HepG2 (cell line): Measurements from ENCODE around the gene ZSWIM6. TPM values are rescaled to one million over a fixed set of nuclear protein-coding genes. Genes with fewer than 3 reads are reported as not detected.

ENCODE experiments used
- ATAC-seq: fragments of 200-7000 bp; cut with Tn5 transposase; 3 replicates; pipeline ENCODE4 v1.9.1; 2020; ENCODE audit warnings: mild to moderate bottlenecking, moderate library complexity
- BruUV-seq: library from RNA; stranded (reverse); fragments of 400-500 nt; replicated peaks from 2 replicates; lab custom pipeline; 2021; lab: Mats Ljungman, UMichigan
- CTCF ChIA-PET: fragments of 300-600 bp; formaldehyde crosslinking; extraction: SDS; loops from one replicate; lab custom pipeline; 2021; ENCODE audit warnings: low total read pairs, inconsistent platforms, low intra/inter-chr PET ratio; lab: Yijun Ruan, JAX
- POLR2A ChIA-PET: fragments of 350-600 bp; sonication (Branson Sonifier 250); formaldehyde crosslinking; loops from one replicate; lab custom pipeline; 2020; ENCODE audit warnings: antibody characterized with exemption, inconsistent platforms; lab: Yijun Ruan, JAX
- DNase-seq: peaks from one replicate; pipeline ENCODE4 v3.0.0-alpha.2; 2015; ENCODE audit warnings: low spot score
- FAIRE-seq: peaks from 3 replicates; lab custom pipeline; 2011; peaks lifted over from hg19 to GRCh38; lab: Jason Lieb, UNC
- H2AFZ ChIP-seq: one replicate; pipeline ENCODE4 v1.6.1; 2011; ENCODE audit warnings: low read length, inconsistent platforms
- H3K27ac ChIP-seq: fragments of 300-600 bp; 3 replicates; pipeline ENCODE4 v1.8.0; 2011; ENCODE audit warnings: mixed run types, mild to moderate bottlenecking, mixed read lengths, low read length, inconsistent platforms; ENCODE audit not compliant: insufficient read depth; ENCODE audit errors: extremely low read length
- H3K27me3 ChIP-seq, 2 experiments: fragments of 200-600 bp in 1 of 2; 2 replicates in 1 of 2; 3 replicates in 1 of 2; pipeline versions ENCODE4 v1.6.0 to v1.8.0; 2011; ENCODE audit warnings: low read length in 2 of 2, mild to moderate bottlenecking in 2 of 2, moderate library complexity in 2 of 2, inconsistent platforms in 1 of 2; ENCODE audit not compliant: insufficient read depth in 2 of 2, control insufficient read depth in 1 of 2
- H3K36me3 ChIP-seq, 2 experiments: fragments of 200-600 bp in 1 of 2; replicated peaks in 1 of 2; 2 replicates in 1 of 2; 3 replicates in 1 of 2; pipeline versions ENCODE4 v1.5.1 to v1.8.0; 2011; ENCODE audit warnings: low read length in 2 of 2, inconsistent platforms in 1 of 2; ENCODE audit not compliant: insufficient read depth in 2 of 2, control insufficient read depth in 1 of 2
- H3K4me1 ChIP-seq: 2 replicates; pipeline ENCODE4 v1.5.1; 2012; ENCODE audit warnings: low read length, inconsistent platforms; ENCODE audit not compliant: insufficient read depth
- H3K4me2 ChIP-seq: 2 replicates; pipeline ENCODE4 v1.6.0; 2011; ENCODE audit warnings: low read depth, low read length, inconsistent platforms
- H3K4me3 ChIP-seq, 3 experiments: fragments of 200-600 bp in 1 of 3; sonication (generic), shearing (Covaris generic) in 1 of 3; replicated peaks in 1 of 3; 2 replicates each; pipeline ENCODE4 v1.5.1; 2011 to 2016; ENCODE audit warnings: low read length in 3 of 3, inconsistent platforms in 2 of 3, low read depth in 2 of 3, mild to moderate bottlenecking in 2 of 3, control low read depth in 1 of 3, mixed read lengths in 1 of 3; ENCODE audit not compliant: insufficient read depth in 1 of 3
- H3K79me2 ChIP-seq: one replicate; pipeline ENCODE4 v1.6.1; 2011; ENCODE audit warnings: low read length, inconsistent platforms; ENCODE audit not compliant: insufficient read depth
- H3K9ac ChIP-seq: 2 replicates; pipeline ENCODE4 v1.6.0; 2011; ENCODE audit warnings: mild to moderate bottlenecking, low read depth, low read length, inconsistent platforms; ENCODE audit not compliant: insufficient read depth
- H3K9me3 ChIP-seq: 2 replicates; pipeline ENCODE4 v1.5.1; 2012; ENCODE audit warnings: mild to moderate bottlenecking, low read length
- H4K20me1 ChIP-seq: 2 replicates; pipeline ENCODE4 v1.6.0; 2011; ENCODE audit warnings: inconsistent platforms, mild to moderate bottlenecking, low read length, moderate library complexity; ENCODE audit not compliant: insufficient read depth
- HINFP ChIP-seq: sonication (generic); formaldehyde crosslinking; IDR thresholded peaks from 2 replicates; pipeline ENCODE4 v1.4.0; 2020; ENCODE audit warnings: low read depth, mild to moderate bottlenecking, missing genetic modification reagents
- KDM2A ChIP-seq: sonication (generic); formaldehyde crosslinking; IDR thresholded peaks from 2 replicates; pipeline ENCODE4 v1.4.0; 2020; ENCODE audit warnings: low read depth, missing genetic modification reagents, borderline replicate concordance
- KLF16 ChIP-seq, 2 experiments: sonication (generic) in 1 of 2; formaldehyde crosslinking in 1 of 2; IDR thresholded peaks; 2 replicates each; pipeline versions ENCODE4 v1.6.1 to v1.8.0; 2016 to 2023; ENCODE audit warnings: missing genetic modification reagents in 2 of 2, missing compliant biosample characterization in 1 of 2
- ONECUT2 ChIP-seq: sonication (generic); formaldehyde crosslinking; IDR thresholded peaks from 2 replicates; pipeline ENCODE4 v1.4.0; 2020; ENCODE audit warnings: missing genetic modification reagents
- SMARCC2 ChIP-seq: fragments of 450-650 bp; IDR thresholded peaks from 2 replicates; pipeline ENCODE4 v1.6.1; 2017; ENCODE audit warnings: antibody characterized with exemption, mild to moderate bottlenecking
- UBTF ChIP-seq: sonication (generic); formaldehyde crosslinking; IDR thresholded peaks from 2 replicates; pipeline ENCODE4 v1.4.0; 2020; ENCODE audit warnings: mild to moderate bottlenecking, missing genetic modification reagents
- ZFP91 ChIP-seq: sonication (generic); formaldehyde crosslinking; IDR thresholded peaks from 2 replicates; pipeline ENCODE4 v1.9.0; 2022; ENCODE audit warnings: missing genetic modification reagents, mild to moderate bottlenecking, borderline replicate concordance
- ZNF280B ChIP-seq: sonication (generic); formaldehyde crosslinking; IDR thresholded peaks from 2 replicates; pipeline ENCODE4 v1.5.0; 2020; ENCODE audit warnings: missing genetic modification reagents, mild to moderate bottlenecking, borderline replicate concordance
- ZNF580 ChIP-seq: IDR thresholded peaks from 2 replicates; pipeline ENCODE4 v1.6.1; 2016; ENCODE audit warnings: low read depth, borderline replicate concordance
- ZNF615 ChIP-seq: sonication (generic); formaldehyde crosslinking; IDR thresholded peaks from 2 replicates; pipeline ENCODE4 v1.5.0; 2020; ENCODE audit warnings: mild to moderate bottlenecking, missing genetic modification reagents, borderline replicate concordance
- ZNF724P ChIP-seq: sonication (generic); formaldehyde crosslinking; IDR thresholded peaks from 2 replicates; pipeline ENCODE4 v1.8.0; 2022; ENCODE audit warnings: missing genetic modification reagents, borderline replicate concordance
- ZSCAN12 ChIP-seq: sonication (generic); formaldehyde crosslinking; IDR thresholded peaks from 2 replicates; pipeline ENCODE4 v1.9.0; 2021; ENCODE audit warnings: mild to moderate bottlenecking, missing genetic modification reagents
- ZUFSP ChIP-seq: sonication (generic); formaldehyde crosslinking; IDR thresholded peaks from 2 replicates; pipeline ENCODE4 v1.9.0; 2021; ENCODE audit warnings: missing genetic modification reagents, mild to moderate bottlenecking, borderline replicate concordance
- WGBS: methylation state at CpG from one replicate; pipeline ENCODE4 v1.1.6; 2017; ENCODE audit warnings: low lambda C conversion rate; 5-methylcytosine and 5-hydroxymethylcytosine counted together
- in situ Hi-C: cut with HindIII; loops from 2 replicates; pipeline ENCODE4 v1.10.0; 2017; ENCODE audit warnings: low pct_unique_long_range_greater_than_20kb; ENCODE audit not compliant: extremely low pct_ligation_motif_present
- intact Hi-C: fragments of 100-400 bp; cut with micrococcal nuclease; formaldehyde crosslinking; loops from one replicate; pipeline ENCODE4 v1.10.0; 2022; ENCODE audit not compliant: unreplicated experiment
- polyA plus RNA-seq, 8 experiments: library from polyadenylated mRNA; depleted of rRNA in 3 of 8; stranded (reverse) in 7 of 8; unstranded in 1 of 8; fragments of >200 nt; fragmentation: Illumina TruSeq in 4 of 8; extraction: Trizol in 4 of 8; gene quantifications; 2 replicates each; pipeline versions ENCODE4 v1.2.1 to v1.2.3, GENCODE V29; 2011 to 2016; ENCODE audit warnings: low read depth in 4 of 8, missing spikeins in 1 of 8, mixed read lengths in 1 of 8; ENCODE audit not compliant: insufficient read depth in 1 of 8
- total RNA-seq, 5 experiments: library from RNA; depleted of rRNA; stranded (reverse); fragments of >200 nt; fragmentation: Illumina TruSeq; extraction: Trizol; gene quantifications; 2 replicates each; pipeline ENCODE4 v1.2.3, GENCODE V29; 2016; ENCODE audit warnings: low read depth in 1 of 5

Gene ZSWIM6
- total and polyA plus RNA-seq, 2 of the 13 experiments (the other 11 are each of a cell fraction or from before 2014, with no cell fraction given): 0.82 to 1.9 TPM

GRCh38 chr5:61419106-61419505 lies 87.0 kb downstream of the ZSWIM6 start (continued):
- no peak for TF ChIP-seq ZSCAN12 (CRISPR knock-in tag)
- TF ChIP-seq, all 625 proteins: peak for 0

GRCh38 chr5:61420016-61420415 lies 88.0 kb downstream of the ZSWIM6 start:
- no peak overlapping the region for H3K9ac ChIP-seq
- H3K4me2 ChIP-seq: no peak overlapping the region
- no TSS peak for BruUV-seq
- no peak overlapping the region for H3K27ac ChIP-seq
- H3K4me1 ChIP-seq: no peaks in the 10 kb centered on the region
- no peaks in the 10 kb centered on the region for H3K79me2 ChIP-seq
- no peak overlapping the region for H2AFZ ChIP-seq
- no peak for DNase-seq
- no peak for ATAC-seq
- in situ Hi-C loops: no loop called here
- 50% methylated on average over 1 of the region's 1 CpG for WGBS
- intact Hi-C loops: no loop called here
- no peak for FAIRE-seq
- ChIA-PET CTCF (no interaction called here), POLR2A (no interaction called here)
- no peak for TF ChIP-seq ZUFSP (CRISPR knock-in tag)
- no peak for TF ChIP-seq UBTF (CRISPR knock-in tag)
- no peak for TF ChIP-seq SMARCC2
- TF ChIP-seq ONECUT2 (CRISPR knock-in tag): no peak
- no peak for TF ChIP-seq ZNF280B (CRISPR knock-in tag)
- TF ChIP-seq KLF16 (CRISPR knock-in tag; IDR thresholded peaks at IDR 0.05): no peak
- TF ChIP-seq ZNF615 (CRISPR knock-in tag): no peak
- TF ChIP-seq ZFP91 (CRISPR knock-in tag): no peak
- no peak for TF ChIP-seq HINFP (CRISPR knock-in tag)
- TF ChIP-seq ZNF724P: no peak
- TF ChIP-seq KDM2A: no peak
- TF ChIP-seq ZNF580: no peak
- TF ChIP-seq, all 625 proteins: peak for 0
- Histone ChIP-seq H3K36me3 (no peaks in the 10 kb centered on the region), H3K9me3 (no peaks in the 10 kb centered on the region), H3K4me3 (no peak overlapping the region), H3K27me3 (no peaks in the 10 kb centered on the region; a peak in 1 of 5 replicates), H4K20me1 (no peaks in the 10 kb centered on the region)
